Embryonic facial prominence (tissue), 1 donor: ENCODE data around the gene OSBPL3.
"Not testable (repeated sequence)": the region's sequence is repeated elsewhere in the genome, so short reads cannot be mapped to it uniquely, and the experiment has no call there.

Experiments
- DNase-seq: peaks from one replicate; pipeline ENCODE4 v3.0.0-alpha.2; 2016; ENCODE audit errors: extremely low spot score

The OSBPL3 gene

GRCh38 chr7:24794751-24795406 is 185.1 kb downstream of the OSBPL3 start:
- not testable (repeated sequence) for DNase-seq

GRCh38 chr7:24793982-24794648 is 185.9 kb downstream of the OSBPL3 start:
- no peak for DNase-seq

GRCh38 chr7:24788961-24789576 is 190.9 kb downstream of the OSBPL3 start:
- DNase-seq: no peak

GRCh38 chr7:24788075-24788474 is 191.9 kb downstream of the OSBPL3 start:
- DNase-seq: no peak

GRCh38 chr7:24786941-24787340 is 193.0 kb downstream of the OSBPL3 start:
- no peak for DNase-seq

- DNase-seq: no peak
Measured at GRCh38 chr7:24786306-24786705, 193.7 kb downstream of the OSBPL3 start.

GRCh38 chr7:24784277-24784676 is 195.7 kb downstream of the OSBPL3 start:
- DNase-seq: no peak

GRCh38 chr7:24783698-24784097 is 196.3 kb downstream of the OSBPL3 start:
- DNase-seq: no peak

- no peak for DNase-seq
Measured at GRCh38 chr7:24781106-24781505, 198.9 kb downstream of the OSBPL3 start.

GRCh38 chr7:24779283-24779655 is 200.7 kb downstream of the OSBPL3 start:
- no peak for DNase-seq

- no peak for DNase-seq
Measured at GRCh38 chr7:24778543-24779282, 201.3 kb downstream of the OSBPL3 start.

- no peak for DNase-seq
Measured at GRCh38 chr7:24777806-24778205, 202.2 kb downstream of the OSBPL3 start.

- no peak for DNase-seq
Measured at GRCh38 chr7:24773646-24774045, 206.3 kb downstream of the OSBPL3 start.

- no peak for DNase-seq
Measured at GRCh38 chr7:24769851-24770250, 210.1 kb downstream of the OSBPL3 start.

- DNase-seq: no peak
Measured at GRCh38 chr7:24769014-24769830, 210.8 kb downstream of the OSBPL3 start.

GRCh38 chr7:24767878-24768569 is 212.0 kb downstream of the OSBPL3 start:
- DNase-seq: no peak

- no peak for DNase-seq
Measured at GRCh38 chr7:24764972-24765744, 214.8 kb downstream of the OSBPL3 start.

GRCh38 chr7:24764011-24764410 is 216.0 kb downstream of the OSBPL3 start:
- DNase-seq: no peak

- DNase-seq: no peak
Measured at GRCh38 chr7:24763303-24763901, 216.6 kb downstream of the OSBPL3 start.

- no peak for DNase-seq
Measured at GRCh38 chr7:24762771-24763170, 217.2 kb downstream of the OSBPL3 start.
